ENCODE results near the gene EPHB1.

Gene EPHB1

DNA sequence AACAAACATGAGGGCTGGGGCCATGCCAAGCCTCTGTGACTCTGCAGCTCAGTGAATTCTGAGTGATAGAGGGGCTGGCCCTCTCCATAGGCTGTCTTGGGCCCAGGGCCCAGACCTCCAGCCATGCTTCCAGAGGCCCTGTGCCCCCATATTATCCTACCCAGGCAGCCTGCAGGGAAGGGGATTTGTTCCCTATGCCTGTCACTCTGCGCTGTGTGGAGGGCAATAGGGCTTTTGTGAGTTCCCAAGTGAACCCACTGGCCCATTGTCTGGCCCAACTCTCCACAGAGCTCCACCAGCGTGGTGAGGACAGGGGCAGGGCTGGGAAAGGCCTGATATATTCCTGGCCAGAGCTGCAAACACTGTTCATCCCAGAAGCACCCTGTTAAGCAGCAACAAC, 113.2 kb downstream of the EPHB1 start:
- in situ Hi-C loops (cut with HindIII; ENCODE audit: low sequenced_read_pairs), result no loop called here

DNA sequence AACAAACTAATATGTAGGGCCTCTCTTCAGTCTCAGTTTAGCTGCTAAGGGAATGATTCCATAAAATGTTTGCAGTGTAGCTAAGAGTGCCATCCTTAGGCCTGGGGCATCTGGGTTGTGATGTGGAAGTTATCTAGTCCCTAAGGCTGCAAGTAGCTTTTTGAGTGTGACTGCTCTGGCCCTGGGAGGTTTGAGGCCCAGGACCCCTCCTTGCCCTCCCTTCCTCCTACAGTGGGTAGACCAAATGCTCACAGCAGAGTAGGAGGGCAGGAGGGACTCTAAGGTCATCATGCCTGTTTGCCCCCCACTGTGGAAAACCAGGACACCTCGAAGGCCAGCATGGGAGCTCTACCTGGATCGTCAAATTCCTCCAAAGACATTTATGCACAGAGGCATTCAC, 115.0 kb downstream of the EPHB1 start:
- TF ChIP-seq, protein P1, sequence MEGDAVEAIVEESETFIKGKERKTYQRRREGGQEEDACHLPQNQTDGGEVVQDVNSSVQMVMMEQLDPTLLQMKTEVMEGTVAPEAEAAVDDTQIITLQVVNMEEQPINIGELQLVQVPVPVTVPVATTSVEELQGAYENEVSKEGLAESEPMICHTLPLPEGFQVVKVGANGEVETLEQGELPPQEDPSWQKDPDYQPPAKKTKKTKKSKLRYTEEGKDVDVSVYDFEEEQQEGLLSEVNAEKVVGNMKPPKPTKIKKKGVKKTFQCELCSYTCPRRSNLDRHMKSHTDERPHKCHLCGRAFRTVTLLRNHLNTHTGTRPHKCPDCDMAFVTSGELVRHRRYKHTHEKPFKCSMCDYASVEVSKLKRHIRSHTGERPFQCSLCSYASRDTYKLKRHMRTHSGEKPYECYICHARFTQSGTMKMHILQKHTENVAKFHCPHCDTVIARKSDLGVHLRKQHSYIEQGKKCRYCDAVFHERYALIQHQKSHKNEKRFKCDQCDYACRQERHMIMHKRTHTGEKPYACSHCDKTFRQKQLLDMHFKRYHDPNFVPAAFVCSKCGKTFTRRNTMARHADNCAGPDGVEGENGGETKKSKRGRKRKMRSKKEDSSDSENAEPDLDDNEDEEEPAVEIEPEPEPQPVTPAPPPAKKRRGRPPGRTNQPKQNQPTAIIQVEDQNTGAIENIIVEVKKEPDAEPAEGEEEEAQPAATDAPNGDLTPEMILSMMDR (IDR thresholded peaks at IDR 0.05; ENCODE audit: low read depth, low read length, missing control alignments), result no peak

More for the DNA sequence above, 113.2 kb downstream of the EPHB1 start:
- H3K4me3 ChIP-seq (ENCODE audit: low read depth, low read length), result no peak overlapping the region
- no peak for DNase-seq (ENCODE audit: low read depth)
- TF ChIP-seq, protein P1 (IDR thresholded peaks at IDR 0.05; ENCODE audit: low read depth, low read length, missing control alignments), result no peak

DNA sequence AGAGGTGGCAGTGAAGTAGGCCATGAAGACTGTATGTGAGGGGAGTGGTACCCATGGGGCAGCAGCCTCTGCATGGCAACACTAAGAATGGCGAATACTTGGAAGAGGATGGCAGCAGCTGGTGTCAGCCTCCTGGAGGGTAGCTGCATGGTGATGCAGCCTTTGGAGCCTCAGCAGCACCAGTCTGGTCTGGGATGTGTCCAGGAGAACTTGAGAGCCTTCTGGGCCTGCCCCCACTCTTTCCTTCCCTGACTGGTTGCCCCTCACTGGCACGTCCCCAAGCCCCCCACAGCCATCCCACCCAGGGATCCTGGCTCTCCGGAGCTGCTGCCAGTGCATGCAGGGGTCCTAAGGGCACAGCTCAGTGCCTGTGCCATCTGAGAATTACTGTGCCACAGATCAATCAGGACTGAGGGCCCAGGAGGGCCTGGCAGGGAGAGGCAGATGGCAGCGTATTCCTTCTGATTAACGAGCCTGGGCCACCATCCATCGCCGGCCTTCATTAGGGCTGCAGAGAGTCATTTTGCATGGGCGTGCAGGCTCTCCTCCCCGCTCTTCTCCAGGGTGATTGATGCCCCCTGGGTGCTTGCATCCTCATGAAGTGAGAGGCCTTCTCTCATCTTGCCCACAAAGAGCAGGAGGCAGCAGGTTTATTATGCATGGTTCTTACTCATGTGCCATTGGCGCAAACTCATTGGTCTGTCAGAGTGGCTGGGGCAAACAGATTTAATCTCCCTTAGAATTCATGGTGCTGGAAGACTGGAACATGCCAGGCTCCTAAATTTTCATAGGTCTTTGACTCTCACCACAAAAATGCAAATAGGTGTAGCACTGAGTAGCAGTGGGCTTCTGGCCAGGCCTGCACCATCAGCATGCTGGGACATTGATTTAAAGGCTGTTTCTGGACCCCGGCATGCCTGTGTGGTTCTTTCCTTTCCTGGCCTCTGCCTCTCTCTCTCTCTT, 116.8 kb downstream of the EPHB1 start:
- no peak overlapping the region for H3K4me3 ChIP-seq (ENCODE audit: low read depth, low read length)
- TF ChIP-seq, protein P1 (IDR thresholded peaks at IDR 0.05; ENCODE audit: low read depth, low read length, missing control alignments), result no peak
- in situ Hi-C loops (cut with HindIII; ENCODE audit: low sequenced_read_pairs), result no loop called here
- DNase-seq (ENCODE audit: low read depth), result no peak

More for the DNA sequence above, 115.0 kb downstream of the EPHB1 start:
- no peak overlapping the region for H3K4me3 ChIP-seq (ENCODE audit: low read depth, low read length)
- in situ Hi-C loops (cut with HindIII; ENCODE audit: low sequenced_read_pairs), result no loop called here
- DNase-seq (ENCODE audit: low read depth), result no peak

DNA sequence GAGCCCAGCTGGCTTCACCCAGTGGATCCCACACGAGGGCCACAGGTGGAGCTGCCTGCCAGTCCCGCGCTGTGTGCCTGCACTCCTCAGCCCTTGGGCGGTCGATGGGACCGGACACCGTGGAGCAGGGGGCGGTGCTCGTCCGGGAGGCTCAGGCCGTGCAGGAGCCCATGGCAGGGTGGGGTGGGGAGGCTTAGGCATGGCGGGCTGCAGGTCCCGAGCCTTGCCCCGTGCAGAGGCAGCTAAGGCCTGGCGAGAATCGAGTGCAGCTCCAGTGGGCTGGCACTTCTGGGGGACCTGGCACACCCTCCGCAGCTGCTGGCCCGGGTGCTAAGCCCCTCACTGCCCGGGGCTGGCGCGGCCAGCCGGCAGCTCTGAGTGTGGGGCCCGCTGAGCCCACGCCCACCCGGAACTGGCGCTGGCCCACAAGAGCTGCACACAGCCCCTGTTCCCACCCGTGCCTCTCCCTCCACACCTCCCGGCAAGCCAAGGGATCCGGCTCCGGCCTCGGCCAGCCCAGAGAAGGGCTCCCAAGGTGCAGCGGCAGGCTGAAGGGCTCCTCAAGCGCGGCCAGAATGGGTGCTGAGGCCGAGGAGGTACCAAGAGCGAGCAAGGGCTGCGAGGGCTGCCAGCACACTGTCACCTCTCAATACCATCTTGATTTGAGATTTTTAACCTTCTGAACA, 121.4 kb downstream of the EPHB1 start:
- TF ChIP-seq, protein P1 (IDR thresholded peaks at IDR 0.05; ENCODE audit: low read depth, low read length, missing control alignments), result no peak
- no peak overlapping the region for H3K4me3 ChIP-seq (ENCODE audit: low read depth, low read length)
- in situ Hi-C loops (cut with HindIII; ENCODE audit: low sequenced_read_pairs), result no loop called here
- no peak for DNase-seq (ENCODE audit: low read depth)

DNA sequence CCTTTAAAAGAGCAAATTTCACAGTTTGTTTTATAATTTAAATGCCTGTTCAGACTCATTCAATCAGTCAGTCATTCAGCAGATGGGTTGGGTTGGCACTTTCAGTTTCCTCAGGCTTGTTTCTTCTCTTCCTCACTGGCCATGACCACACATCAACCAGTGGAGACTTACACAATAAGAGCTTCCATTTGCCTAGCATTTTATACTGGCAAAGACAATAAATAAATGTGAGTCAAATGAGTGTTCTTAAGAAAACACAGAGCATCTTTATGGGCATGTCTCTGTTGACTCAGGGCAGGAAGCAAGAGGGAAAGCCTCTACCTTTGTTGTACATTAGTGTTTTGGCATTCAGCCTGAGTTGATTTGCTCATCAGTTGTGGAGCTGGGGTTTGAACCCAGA, 122.6 kb downstream of the EPHB1 start:
- in situ Hi-C loops (cut with HindIII; ENCODE audit: low sequenced_read_pairs), result no loop called here
- TF ChIP-seq, protein P1 (IDR thresholded peaks at IDR 0.05; ENCODE audit: low read depth, low read length, missing control alignments), result no peak
- H3K4me3 ChIP-seq (ENCODE audit: low read depth, low read length), result no peak overlapping the region
- DNase-seq (ENCODE audit: low read depth), result no peak

DNA sequence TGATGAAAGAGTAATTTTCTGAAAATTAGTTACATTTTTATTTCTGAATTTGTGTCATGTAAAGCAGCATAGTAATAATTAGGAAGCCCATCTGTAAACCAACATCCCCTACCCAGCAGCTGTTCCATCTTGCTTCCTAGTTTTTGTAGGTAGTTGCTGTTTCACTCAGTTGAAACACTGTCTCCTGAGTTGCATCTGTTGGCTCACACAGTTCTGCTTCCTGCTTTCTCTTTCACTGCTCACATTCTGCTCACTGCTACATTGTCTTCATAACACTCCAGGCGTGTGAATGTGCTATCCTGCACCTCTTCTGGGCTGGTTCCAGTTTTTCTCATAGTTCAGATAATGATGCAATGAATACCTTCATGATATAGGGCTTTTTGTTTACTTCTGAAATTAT, 123.4 kb downstream of the EPHB1 start:
- no peak for DNase-seq (ENCODE audit: low read depth)
- TF ChIP-seq, protein P1 (IDR thresholded peaks at IDR 0.05; ENCODE audit: low read depth, low read length, missing control alignments), result no peak
- in situ Hi-C loops (cut with HindIII; ENCODE audit: low sequenced_read_pairs), result no loop called here
- no peak overlapping the region for H3K4me3 ChIP-seq (ENCODE audit: low read depth, low read length)
